22Rv1 (cell line): Measurements from ENCODE around the gene ATP5F1D.
A peak's percentile ranks its signal among the peaks of the same experiment; 100 is the strongest.

ENCODE experiments used
- H3K27ac ChIP-seq: fragments of 450-650 bp; 2 replicates; pipeline ENCODE4 v1.5.1; 2017
- ZFX ChIP-seq: fragments of 450-650 bp; IDR thresholded peaks from 2 replicates; pipeline ENCODE4 v1.6.1; 2017; ENCODE audit warnings: antibody characterized with exemption, borderline replicate concordance
- TF ChIP-seq, protein P1 (sequence below): fragments of 450-650 bp; IDR thresholded peaks from 2 replicates; pipeline ENCODE4 v1.5.1; 2017; ENCODE audit warnings: mild to moderate bottlenecking

ATP5F1D gene

GRCh38 chr19:1218751-1219567 lies 22.6 kb upstream of the ATP5F1D start:
- H3K27ac ChIP-seq: no peak overlapping the region
- TF ChIP-seq ZFX: no peak
- TF ChIP-seq, protein P1, sequence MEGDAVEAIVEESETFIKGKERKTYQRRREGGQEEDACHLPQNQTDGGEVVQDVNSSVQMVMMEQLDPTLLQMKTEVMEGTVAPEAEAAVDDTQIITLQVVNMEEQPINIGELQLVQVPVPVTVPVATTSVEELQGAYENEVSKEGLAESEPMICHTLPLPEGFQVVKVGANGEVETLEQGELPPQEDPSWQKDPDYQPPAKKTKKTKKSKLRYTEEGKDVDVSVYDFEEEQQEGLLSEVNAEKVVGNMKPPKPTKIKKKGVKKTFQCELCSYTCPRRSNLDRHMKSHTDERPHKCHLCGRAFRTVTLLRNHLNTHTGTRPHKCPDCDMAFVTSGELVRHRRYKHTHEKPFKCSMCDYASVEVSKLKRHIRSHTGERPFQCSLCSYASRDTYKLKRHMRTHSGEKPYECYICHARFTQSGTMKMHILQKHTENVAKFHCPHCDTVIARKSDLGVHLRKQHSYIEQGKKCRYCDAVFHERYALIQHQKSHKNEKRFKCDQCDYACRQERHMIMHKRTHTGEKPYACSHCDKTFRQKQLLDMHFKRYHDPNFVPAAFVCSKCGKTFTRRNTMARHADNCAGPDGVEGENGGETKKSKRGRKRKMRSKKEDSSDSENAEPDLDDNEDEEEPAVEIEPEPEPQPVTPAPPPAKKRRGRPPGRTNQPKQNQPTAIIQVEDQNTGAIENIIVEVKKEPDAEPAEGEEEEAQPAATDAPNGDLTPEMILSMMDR: no peak

DNA sequence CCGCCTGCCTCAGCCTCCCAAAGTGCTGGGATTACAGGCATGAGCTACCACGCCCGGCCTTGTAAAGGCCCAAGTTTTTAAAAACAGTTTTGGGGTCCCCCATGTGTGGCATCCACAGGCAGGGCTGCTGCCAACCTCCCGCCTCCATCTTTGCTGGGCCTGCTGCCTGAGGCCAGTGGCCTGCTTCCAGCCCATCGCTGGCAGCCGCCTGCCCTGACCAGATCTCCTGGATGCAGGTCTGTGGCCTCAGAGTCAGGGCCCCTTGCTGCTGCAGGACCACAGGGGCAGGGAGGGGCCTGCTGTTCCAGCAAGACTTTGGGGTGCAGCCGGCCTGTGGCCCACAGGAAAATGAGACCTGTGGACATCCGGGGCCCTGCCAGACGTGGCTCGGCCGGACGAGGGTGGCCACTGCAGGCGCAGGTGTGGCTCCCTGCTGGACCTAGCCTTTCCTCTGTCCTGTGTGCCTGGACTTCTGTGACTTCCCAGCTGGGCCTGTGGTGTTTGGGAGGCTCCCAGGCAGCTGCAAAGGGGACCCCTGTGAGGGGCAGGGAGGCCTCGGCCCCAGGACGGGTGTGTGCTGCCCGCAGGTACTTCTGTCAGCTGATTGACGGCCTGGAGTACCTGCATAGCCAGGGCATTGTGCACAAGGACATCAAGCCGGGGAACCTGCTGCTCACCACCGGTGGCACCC lies 21.6 kb upstream of the ATP5F1D start:
- no peak for TF ChIP-seq ZFX
- TF ChIP-seq, protein P1: no peak
- no peak overlapping the region for H3K27ac ChIP-seq

GRCh38 chr19:1220477-1220930 lies 21.0 kb upstream of the ATP5F1D start:
- TF ChIP-seq ZFX: no peak
- TF ChIP-seq, protein P1: peak; percentile 24; the same call in 1 of the 2 replicates
- H3K27ac ChIP-seq: no peak overlapping the region

DNA sequence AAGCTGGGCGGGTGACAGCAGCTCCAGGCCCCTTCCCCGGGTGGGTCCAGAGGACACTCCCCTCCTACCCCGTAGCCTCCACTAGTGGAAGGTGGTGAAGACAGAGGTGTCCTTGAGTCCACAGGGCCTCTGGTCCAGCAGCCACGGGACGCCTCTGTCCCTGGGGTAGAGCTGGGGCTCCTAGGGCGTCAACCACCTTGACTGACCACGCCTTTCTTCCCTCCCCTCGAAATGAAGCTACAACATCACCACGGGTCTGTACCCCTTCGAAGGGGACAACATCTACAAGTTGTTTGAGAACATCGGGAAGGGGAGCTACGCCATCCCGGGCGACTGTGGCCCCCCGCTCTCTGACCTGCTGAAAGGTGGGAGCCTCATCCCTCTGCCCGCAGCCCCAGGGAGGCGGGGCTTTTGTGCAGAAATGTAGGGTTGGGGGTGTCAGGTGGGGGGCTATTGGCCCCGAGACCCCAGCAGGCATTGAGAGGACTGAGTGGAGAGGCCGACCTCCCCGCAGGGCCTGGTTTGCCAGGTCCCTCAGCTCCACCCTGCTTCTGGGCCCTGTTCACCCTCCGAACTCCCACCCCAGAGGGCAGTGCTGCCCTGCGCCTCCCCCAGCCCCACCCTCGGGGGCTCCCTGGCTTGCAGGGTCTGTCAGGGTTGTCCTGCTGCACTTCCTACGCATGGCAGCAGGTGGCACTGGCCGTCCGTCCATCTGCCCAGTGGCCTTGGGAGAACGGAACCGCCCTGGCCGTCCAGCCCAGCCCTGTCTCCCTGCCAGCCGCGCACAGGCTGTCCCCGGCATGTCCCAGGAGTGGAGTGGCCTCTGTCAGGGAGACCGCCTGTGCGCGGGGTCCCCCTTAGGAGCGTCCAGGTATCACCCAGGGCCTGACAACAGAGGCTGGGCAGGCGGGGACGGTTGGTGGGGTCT lies 20.3 kb upstream of the ATP5F1D start:
- H3K27ac ChIP-seq: no peak overlapping the region
- TF ChIP-seq, protein P1: peak; percentile 67
- no peak for TF ChIP-seq ZFX

- TF ChIP-seq, protein P1: no peak
- no peak for TF ChIP-seq ZFX
- no peak overlapping the region for H3K27ac ChIP-seq
Measured at GRCh38 chr19:1221904-1222255, 19.7 kb upstream of the ATP5F1D start.

DNA sequence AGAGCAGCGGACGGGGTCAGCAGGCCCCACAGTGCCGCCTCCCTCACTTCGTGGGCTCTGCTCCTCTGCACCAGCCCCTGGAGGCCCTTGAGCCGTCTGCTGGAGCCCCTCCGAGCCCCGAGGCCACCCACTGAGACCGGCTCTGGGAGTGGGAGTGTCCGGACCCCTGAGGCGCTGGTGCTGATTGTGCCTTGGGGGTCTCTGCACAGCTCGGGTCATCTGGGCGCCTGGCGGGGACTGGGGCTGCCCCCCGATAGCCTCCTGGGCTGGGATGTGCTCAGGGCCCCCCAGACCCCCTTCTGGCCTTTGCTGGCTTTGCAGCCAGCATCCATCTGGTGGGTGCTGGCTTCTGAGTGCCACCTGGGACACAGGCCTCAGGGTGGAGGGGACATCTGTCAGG lies 19.2 kb upstream of the ATP5F1D start:
- H3K27ac ChIP-seq: no peak overlapping the region
- TF ChIP-seq, protein P1: no peak
- no peak for TF ChIP-seq ZFX
